GM18507 (cell line): ENCODE data around the gene EIF5AL1.
"Not testable (repeated sequence)": the region's sequence is repeated elsewhere in the genome, so short reads cannot be mapped to it uniquely, and the experiment has no call there.

Experiments used
- DNase-seq: peaks from one replicate; pipeline ENCODE4 v3.0.0; 2011; ENCODE audit warnings: low read depth; ENCODE audit not compliant: insufficient read length; ENCODE audit errors: extremely low spot score
- FAIRE-seq: peaks from 2 replicates; lab custom pipeline; 2011; peaks lifted over from hg19 to GRCh38; lab: Jason Lieb, UNC

EIF5AL1 gene

GRCh38 chr10:79511891-79512583, at the start of gene EIF5AL1:
Gene EIF5AL1, plus strand, starts transcription at chr10:79512533. Its CDS starts 117 bp downstream, at chr10:79512650.
- FAIRE-seq, DNase-seq: not testable (repeated sequence)

DNA sequence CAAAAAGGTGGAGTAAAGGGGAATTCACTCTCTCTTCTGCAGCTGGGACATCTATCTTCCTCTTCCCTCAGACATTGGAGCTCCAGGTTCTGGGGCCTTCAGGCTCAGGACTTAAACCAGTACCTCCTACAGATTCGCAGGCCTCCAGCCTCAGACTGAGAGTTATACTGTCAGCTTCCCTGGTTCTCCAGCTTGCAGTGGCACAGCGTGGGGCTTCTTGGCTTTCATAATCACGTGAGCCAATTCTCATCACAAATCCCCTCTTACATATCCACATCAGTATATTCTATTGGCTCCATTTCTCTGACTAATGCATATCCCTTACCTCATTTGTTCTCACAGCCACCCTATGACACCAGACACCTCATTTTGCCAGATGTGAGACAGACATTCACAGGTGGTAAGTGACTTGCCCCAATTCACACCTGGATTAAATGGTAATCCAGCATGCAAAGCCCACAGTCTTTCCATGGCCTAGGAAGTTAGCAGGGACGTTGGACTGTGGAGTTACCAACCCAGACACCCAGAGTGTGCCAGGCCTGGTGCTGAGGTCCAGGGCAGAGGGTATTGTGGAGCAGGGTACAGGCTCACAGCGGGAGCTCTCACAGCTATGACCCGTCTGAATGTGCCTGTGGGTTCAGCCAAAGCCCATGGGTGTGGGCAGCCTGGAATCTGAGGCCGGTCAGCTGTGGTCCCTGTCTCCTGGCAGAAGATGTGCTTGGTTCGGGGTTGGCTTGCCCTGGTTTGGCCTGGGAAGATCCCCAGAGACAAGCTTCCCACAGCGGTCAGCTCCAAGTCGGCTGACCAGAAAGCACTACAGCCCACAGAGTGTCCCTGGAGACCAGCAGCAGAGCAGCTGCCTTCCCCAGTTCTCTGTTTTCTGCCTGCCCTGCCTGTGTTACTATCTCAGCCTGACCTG, 48.5 kb upstream of the EIF5AL1 start:
- FAIRE-seq (no peak), DNase-seq (no peak)

DNA sequence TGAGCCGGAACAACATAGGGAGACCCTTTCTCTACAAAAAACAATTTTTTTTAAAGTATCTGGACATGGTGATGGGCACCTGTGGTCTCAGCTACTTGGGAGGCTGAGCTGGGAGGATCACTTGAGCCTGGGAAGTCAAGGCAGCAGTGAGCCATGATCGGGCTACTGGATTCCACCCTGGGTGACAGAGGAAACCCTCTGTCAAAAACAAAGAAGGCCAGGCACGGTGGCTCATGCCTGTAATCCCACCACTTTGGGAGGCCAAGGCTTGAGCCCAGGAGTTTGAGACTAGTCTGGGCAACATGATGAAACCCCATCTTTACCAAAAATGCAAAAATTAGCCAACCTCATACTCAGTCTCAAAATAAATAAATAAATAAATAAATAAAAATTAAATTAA, 47.0 kb upstream of the EIF5AL1 start:
- no peak for FAIRE-seq

GRCh38 chr10:79468015-79468560, 44.2 kb upstream of the EIF5AL1 start:
- DNase-seq (no peak), FAIRE-seq (no peak)

More for the DNA sequence above, 47.0 kb upstream of the EIF5AL1 start:
- no peak for DNase-seq

DNA sequence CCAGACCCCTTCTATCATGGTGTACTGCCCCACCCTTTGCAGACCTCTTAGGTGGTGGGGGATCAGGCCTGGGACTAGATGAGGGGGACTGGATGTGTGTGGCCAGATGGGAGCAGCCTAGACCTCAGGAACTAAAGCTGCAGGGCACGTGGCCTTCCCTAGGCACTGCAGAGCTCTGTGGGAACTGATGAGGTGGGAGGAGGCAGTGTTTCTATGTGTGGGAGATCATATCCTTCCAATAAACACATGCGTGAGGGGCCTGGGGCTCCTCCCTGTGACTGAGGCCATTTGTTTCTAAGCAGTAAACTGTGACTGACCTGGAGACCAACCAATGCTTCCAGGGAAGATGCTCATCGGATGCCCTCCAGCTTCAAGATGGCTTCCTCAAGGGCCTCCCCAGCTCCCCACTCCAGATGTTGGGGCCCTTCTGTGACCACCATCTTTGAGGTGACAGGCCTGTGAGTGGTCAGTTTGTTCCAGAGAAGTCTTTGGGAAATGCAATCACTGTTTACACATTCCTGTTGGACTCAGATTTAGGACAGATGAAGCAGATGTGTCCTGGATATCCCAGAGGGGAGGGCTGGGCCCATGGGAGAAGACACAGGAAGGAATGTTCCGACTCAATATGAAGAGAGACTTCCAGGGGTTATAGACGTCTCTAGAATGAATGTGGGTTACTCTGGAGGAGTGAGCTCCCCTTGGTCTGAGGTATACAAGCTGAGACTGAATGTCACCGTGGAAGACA, 43.3 kb upstream of the EIF5AL1 start:
- no peak for FAIRE-seq
- no peak for DNase-seq

- no peak for DNase-seq
- FAIRE-seq, result no peak
Measured at GRCh38 chr10:79470096-79470495, 42.2 kb upstream of the EIF5AL1 start.

DNA sequence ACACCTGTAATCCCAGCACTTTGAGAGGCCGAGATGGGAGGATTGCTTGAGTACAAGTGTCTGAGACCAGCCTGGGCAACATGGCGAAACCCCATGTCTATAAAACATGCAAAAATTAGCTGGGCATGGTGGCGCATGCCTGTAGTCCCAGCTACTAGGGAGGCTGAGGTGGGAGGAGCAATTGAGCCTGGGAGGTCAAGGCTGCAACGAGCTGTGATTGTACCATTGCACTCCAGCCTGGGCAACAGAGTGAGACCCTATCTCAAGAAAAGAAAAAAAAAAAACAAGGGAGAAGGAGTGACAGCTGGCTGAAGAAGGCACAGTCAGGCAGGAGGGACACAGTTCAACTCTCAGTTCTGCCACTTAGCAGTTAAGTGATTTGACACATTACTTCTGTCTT, 40.6 kb upstream of the EIF5AL1 start:
- FAIRE-seq (no peak), DNase-seq (no peak)

- DNase-seq, result no peak
- no peak for FAIRE-seq
Measured at GRCh38 chr10:79472449-79472848, 39.9 kb upstream of the EIF5AL1 start.

DNA sequence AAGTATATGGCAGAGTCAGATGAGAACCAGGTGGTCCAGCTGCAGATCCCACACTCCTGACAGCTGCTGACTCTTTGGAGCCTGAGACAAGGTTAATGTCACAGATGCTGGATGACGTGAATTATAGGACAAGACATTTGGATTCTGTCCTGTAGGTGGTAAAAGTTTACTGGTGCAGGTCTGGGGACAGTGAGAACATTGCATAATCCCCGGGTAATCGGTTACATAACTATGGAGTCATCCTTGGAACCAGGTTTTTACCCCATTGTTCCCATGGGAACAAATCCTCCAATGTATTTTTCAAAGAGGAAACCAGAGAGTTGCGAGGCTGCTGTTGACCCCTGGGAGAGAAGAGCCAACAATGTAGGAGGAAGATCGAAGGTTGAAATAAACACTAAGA, 39.4 kb upstream of the EIF5AL1 start:
- DNase-seq, result no peak

DNA sequence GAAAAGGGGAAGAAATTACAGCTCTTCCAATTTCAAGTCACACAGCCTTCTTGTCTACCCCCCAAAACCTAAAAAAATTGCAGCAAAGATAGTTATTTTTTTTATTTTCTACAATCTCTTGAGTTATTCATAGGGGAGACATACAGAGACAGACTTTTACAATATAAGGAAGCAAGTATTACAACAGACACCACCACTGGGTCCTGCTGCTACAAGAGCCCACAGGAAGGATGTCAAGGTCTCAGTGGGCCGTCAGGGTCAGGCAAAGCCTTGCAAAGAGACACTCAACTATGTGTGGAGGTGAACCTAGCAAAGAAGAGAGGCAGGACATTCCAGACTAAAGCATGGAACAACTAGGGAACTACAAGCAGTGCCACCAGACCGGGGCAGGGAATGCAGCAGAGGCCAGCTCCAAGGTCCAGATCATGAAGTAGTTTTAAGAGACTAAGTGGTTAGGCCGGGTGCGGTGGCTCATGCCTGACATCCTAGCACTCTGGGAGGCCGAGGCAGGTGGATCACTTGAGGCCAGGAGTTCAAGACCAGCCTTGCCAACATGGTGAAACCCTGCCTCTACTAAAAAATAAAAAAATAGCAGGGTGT, 38.7 kb upstream of the EIF5AL1 start:
- no peak for DNase-seq
- no peak for FAIRE-seq

More for the DNA sequence above, 39.4 kb upstream of the EIF5AL1 start:
- FAIRE-seq, result no peak

DNA sequence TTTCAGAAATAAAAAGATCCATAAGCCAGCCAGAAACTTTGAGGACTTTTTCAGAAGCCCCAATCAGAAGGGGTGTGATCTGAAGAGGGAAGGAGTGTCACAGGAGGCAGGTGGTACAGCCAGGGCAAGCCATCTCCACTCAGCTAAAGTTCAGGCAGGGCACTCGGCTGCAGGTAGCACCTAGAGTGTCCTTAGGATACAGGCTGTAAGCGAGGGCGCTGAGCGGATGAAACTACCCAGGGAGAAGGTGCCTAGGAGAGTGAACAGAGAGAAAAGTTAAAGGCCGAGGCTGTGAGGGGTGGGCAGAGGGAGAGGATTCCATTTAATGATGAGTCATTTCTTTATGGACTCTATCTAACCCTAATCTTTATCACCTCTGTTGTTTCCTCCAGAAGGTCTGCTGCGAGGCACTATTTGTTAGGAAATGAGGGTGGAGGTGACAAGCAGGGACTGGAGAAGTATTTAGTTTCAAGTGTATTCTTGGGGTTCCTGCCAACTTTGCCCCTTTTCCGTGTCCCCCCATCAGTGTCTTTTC, 37.1 kb upstream of the EIF5AL1 start:
- DNase-seq (no peak), FAIRE-seq (no peak)

DNA sequence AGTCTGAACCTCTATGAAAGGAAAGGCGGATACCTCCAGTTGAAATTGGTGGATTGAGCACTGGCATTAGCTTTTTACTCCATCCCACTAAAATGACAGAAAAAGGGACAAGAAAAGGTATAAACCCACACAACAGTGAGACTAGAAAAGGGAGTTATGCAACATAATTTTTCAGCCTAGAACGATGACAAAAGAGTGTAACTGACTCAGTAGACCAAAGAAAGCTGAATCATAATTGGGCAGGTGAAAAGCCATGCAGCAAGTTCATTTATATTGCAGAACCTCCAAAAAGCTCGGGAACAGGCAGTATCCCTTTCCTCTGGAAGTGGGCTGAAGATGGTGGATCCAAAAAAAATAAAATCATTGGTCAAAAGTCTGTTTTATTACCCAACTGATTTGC, 36.5 kb upstream of the EIF5AL1 start:
- no peak for DNase-seq
- FAIRE-seq, result no peak

GRCh38 chr10:79476645-79477044, 35.7 kb upstream of the EIF5AL1 start:
- DNase-seq, result no peak
- no peak for FAIRE-seq

DNA sequence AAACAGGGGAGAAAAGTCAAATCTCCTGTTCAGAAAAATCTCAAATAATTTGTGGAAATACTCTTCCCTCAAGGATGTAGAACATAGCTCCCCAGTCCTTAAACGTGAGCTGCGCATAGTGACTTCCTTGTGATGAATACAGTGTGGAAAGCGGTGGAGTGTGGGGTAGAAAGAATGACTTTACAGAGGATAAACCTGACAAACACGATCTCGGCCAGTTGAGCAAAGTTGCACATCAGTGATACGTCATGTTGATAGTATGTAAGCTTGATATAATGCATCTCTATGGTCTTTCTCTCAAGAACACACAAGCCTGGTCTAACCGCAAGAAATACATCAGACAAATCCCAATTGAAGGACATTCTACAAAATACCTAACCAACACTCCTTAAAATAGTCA, 34.9 kb upstream of the EIF5AL1 start:
- no peak for DNase-seq
- FAIRE-seq, result no peak

GRCh38 chr10:79479283-79479909, 32.9 kb upstream of the EIF5AL1 start:
- FAIRE-seq, result no peak

GRCh38 chr10:79482304-79482703, 30.0 kb upstream of the EIF5AL1 start:
- FAIRE-seq (no peak), DNase-seq (no peak)

More at GRCh38 chr10:79479283-79479909, 32.9 kb upstream of the EIF5AL1 start:
- DNase-seq, result no peak

GRCh38 chr10:79482741-79483140, 29.6 kb upstream of the EIF5AL1 start:
- no peak for DNase-seq

DNA sequence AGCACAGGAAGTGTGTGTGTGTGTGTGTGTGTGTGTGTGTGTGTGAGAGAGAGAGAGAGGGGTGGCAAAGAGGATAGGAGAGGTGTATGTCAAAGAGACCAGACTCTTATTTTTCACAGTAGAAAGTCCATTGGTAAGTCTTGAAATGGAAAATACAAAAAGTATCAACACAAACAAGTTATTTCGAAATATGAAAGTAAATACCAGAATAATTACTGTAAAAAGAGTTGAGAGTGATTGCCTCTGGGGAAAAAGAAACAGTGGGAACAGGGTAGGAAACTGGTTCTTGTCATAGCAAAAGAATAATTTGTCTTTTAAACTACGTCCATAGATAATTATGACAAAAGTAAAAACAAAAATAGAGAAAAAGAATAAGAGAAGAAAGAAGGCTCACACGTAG, 29.0 kb upstream of the EIF5AL1 start:
- no peak for FAIRE-seq

More at GRCh38 chr10:79482741-79483140, 29.6 kb upstream of the EIF5AL1 start:
- FAIRE-seq, result no peak

GRCh38 chr10:79483948-79484347, 28.4 kb upstream of the EIF5AL1 start:
- DNase-seq, result no peak
- no peak for FAIRE-seq

More for the DNA sequence above, 29.0 kb upstream of the EIF5AL1 start:
- no peak for DNase-seq
